Measurements from ENCODE around the gene YWHAG. TPM values are rescaled to one million over a fixed set of nuclear protein-coding genes. Genes with fewer than 3 reads are reported as not detected.

YWHAG gene
- total and polyA plus RNA-seq, 2 of the 13 experiments (the other 11 are each of a cell fraction or from before 2014, with no cell fraction given) = 36.9 to 67.5 TPM

DNA sequence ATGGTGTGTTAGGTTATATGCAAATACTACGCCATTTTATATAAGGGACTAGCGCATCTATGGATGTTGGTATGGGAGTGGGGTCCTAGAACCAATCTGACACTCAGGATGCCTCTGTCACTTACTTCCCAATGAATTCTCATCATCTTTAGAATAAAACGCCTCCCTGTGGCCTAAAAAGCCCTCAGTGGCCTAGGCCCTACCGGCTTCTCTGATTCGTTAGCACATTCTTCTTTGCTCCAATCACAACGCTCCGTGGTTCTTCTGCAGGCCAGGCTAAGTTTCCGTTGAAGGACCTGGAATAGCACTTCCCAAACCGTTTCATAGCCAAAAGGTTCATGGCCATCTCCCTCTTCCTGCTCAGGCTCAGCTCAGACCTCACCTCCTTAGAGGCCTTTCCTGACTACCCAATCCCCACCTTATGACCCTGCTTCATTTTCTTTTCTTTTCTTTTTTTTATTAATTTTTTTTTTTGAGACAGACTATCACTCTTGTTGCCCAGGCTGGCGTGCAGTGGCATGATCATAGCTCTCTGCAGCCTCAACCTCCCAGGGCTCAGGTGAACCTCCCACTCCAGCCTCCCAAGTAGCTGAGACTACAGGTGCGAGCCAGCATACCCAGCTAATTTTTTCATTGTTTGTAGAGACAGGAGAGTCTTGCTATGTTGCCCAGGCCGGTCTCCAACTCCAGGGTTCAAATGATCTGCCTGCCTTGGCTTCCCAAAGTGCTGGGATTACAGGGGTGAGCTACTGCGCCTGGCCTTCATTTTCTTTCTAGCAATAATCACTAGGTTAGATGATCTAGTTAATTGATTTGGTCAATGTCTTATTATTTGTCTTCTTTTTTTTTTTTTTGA, 24.5 kb upstream of the YWHAG start (continued):
- TF ChIP-seq, protein P1, sequence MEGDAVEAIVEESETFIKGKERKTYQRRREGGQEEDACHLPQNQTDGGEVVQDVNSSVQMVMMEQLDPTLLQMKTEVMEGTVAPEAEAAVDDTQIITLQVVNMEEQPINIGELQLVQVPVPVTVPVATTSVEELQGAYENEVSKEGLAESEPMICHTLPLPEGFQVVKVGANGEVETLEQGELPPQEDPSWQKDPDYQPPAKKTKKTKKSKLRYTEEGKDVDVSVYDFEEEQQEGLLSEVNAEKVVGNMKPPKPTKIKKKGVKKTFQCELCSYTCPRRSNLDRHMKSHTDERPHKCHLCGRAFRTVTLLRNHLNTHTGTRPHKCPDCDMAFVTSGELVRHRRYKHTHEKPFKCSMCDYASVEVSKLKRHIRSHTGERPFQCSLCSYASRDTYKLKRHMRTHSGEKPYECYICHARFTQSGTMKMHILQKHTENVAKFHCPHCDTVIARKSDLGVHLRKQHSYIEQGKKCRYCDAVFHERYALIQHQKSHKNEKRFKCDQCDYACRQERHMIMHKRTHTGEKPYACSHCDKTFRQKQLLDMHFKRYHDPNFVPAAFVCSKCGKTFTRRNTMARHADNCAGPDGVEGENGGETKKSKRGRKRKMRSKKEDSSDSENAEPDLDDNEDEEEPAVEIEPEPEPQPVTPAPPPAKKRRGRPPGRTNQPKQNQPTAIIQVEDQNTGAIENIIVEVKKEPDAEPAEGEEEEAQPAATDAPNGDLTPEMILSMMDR (CRISPR knock-in tag; IDR thresholded peaks at IDR 0.05) = peak; percentile 48
- TF ChIP-seq THAP11 (CRISPR knock-in tag; IDR thresholded peaks at IDR 0.05) (no peak), ZFY (CRISPR knock-in tag; IDR thresholded peaks at IDR 0.05) (peak; percentile 18; the same call in 1 of the 2 replicates), SCMH1 (CRISPR knock-in tag; IDR thresholded peaks at IDR 0.05; ENCODE audit: borderline replicate concordance) (no peak), GLI4 (CRISPR knock-in tag; IDR thresholded peaks at IDR 0.05; ENCODE audit: borderline replicate concordance) (no peak)
- TF ChIP-seq, protein P2, sequence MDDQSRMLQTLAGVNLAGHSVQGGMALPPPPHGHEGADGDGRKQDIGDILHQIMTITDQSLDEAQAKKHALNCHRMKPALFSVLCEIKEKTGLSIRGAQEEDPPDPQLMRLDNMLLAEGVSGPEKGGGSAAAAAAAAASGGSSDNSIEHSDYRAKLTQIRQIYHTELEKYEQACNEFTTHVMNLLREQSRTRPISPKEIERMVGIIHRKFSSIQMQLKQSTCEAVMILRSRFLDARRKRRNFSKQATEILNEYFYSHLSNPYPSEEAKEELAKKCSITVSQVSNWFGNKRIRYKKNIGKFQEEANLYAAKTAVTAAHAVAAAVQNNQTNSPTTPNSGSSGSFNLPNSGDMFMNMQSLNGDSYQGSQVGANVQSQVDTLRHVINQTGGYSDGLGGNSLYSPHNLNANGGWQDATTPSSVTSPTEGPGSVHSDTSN (CRISPR knock-in tag; IDR thresholded peaks at IDR 0.05; ENCODE audit: borderline replicate concordance) = no peak

- DNase-seq (ENCODE audit: low spot score) (no peak), FAIRE-seq (no peak), ATAC-seq (no peak)
- Histone ChIP-seq H4K20me1 (ENCODE audit: insufficient read depth, low read length) (no peaks in the 10 kb centered on the region), H3K4me2 (ENCODE audit: low read depth, low read length) (no peak overlapping the region), H3K27me3 (ENCODE audit: control insufficient read depth in 1 of 2, insufficient read depth in 2 of 2, low read length in 2 of 2) (no peaks in the 10 kb centered on the region), H2AFZ (ENCODE audit: low read length) (no peak overlapping the region), H3K4me3 (replicated peaks in 1 of 3; ENCODE audit: insufficient read depth in 1 of 3, low read depth in 2 of 3, low read length in 3 of 3) (no peak overlapping the region), H3K9me3 (ENCODE audit: low read length) (no peaks in the 10 kb centered on the region), H3K36me3 (replicated peaks in 1 of 2; ENCODE audit: control insufficient read depth in 1 of 2, insufficient read depth in 2 of 2, low read length in 2 of 2) (no peaks in the 10 kb centered on the region), H3K79me2 (ENCODE audit: insufficient read depth, low read length) (no peaks in the 10 kb centered on the region), H3K27ac (ENCODE audit: extremely low read length, insufficient read depth, low read length) (no peak overlapping the region), H3K4me1 (ENCODE audit: insufficient read depth, low read length) (peaks cover 61% of the 10 kb centered on the region), H3K9ac (ENCODE audit: insufficient read depth, low read depth, low read length) (no peak overlapping the region)
- POLR2A ChIA-PET = no interaction called here
- WGBS (ENCODE audit: low lambda C conversion rate) = 34% methylated on average over 7 of the region's 7 CpGs
- BruUV-seq (replicated peaks) = no TSS peak
- CTCF ChIA-PET (ENCODE audit: low intra/inter-chr PET ratio, low total read pairs) = no interaction called here
- in situ Hi-C loops (cut with HindIII; ENCODE audit: extremely low pct_ligation_motif_present, low pct_unique_long_range_greater_than_20kb) (no loop called here), intact Hi-C loops (cut with micrococcal nuclease; ENCODE audit: unreplicated experiment) (no loop called here)
- TF ChIP-seq ZFP62 (CRISPR knock-in tag; IDR thresholded peaks at IDR 0.05) (no peak), CEBPG (CRISPR knock-in tag; IDR thresholded peaks at IDR 0.05) (0 out of 2 replicates have a peak, but pooled peaks have one; percentile 14), HMG20A (CRISPR knock-in tag; IDR thresholded peaks at IDR 0.05; ENCODE audit: borderline replicate concordance) (no peak), E2F1 (CRISPR knock-in tag; IDR thresholded peaks at IDR 0.05) (no peak), ZNF629 (CRISPR knock-in tag; conservative IDR thresholded peaks at IDR 0.05) (no peak), TEAD3 (CRISPR knock-in tag; optimal IDR thresholded peaks at IDR 0.05; ENCODE audit: borderline replicate concordance) (peak; percentile 86), MAZ (IDR thresholded peaks at IDR 0.05; ENCODE audit: borderline replicate concordance, low read depth, low read length) (no peak), MAZ (CRISPR knock-in tag; IDR thresholded peaks at IDR 0.05; ENCODE audit: low read depth) (no peak)
These were observed 23.0 kb upstream of the YWHAG start for GRCh38 chr7:76381814-76382213.
